Measurements from ENCODE around the gene RCBTB2. TPM values are rescaled to one million over a fixed set of nuclear protein-coding genes. Genes with fewer than 3 reads are reported as not detected.
"Not testable (repeated sequence)": the region's sequence is repeated elsewhere in the genome, so short reads cannot be mapped to it uniquely, and the experiment has no call there.

RCBTB2 gene
- polyA plus RNA-seq, 3 donors = 55.5 to 100 (median 64.4) TPM

- no peaks in the 10 kb centered on the region for H3K9me3 Mint-ChIP-seq
- no peak for DNase-seq
- peaks cover 56% of the 10 kb centered on the region for H3K4me1 Mint-ChIP-seq
- Histone ChIP-seq H2AFZ (ENCODE audit: insufficient read depth, low read depth, low read length, poor library complexity, severe bottlenecking) (no peak overlapping the region), H4K20me1 (ENCODE audit: insufficient read depth, low read length) (no peaks in the 10 kb centered on the region), H3K4me1 (ENCODE audit: control insufficient read depth in 1 of 2, insufficient read depth in 2 of 2, low read length in 2 of 2) (peaks cover 60% of the 10 kb centered on the region in 2 donors), H3K36me3 (replicated peaks in 1 of 2; ENCODE audit: control insufficient read depth in 1 of 2, insufficient read depth in 2 of 2, low read length in 2 of 2) (no peaks in the 10 kb centered on the region), H3K79me2 (ENCODE audit: insufficient read depth, low read length) (no peaks in the 10 kb centered on the region), H3K4me2 (replicated peaks; ENCODE audit: extremely low read depth, low read length, poor library complexity, severe bottlenecking) (no peak overlapping the region), H3K4me3 (replicated peaks in 1 of 3; ENCODE audit: low read depth in 2 of 3, low read length in 3 of 3) (no peak overlapping the region), H3K9ac (ENCODE audit: insufficient read depth, low read length, poor library complexity, severe bottlenecking) (no peak overlapping the region), H3K9me3 (replicated peaks in 1 of 2; ENCODE audit: control insufficient read depth in 1 of 2, insufficient read depth in 1 of 2, low read length in 2 of 2) (no peaks in the 10 kb centered on the region), H3K27ac (ENCODE audit: low read depth in 1 of 2, low read length in 2 of 2) (no peak overlapping the region), H3K27me3 (ENCODE audit: control insufficient read depth in 2 of 2, insufficient read depth in 2 of 2, low read length in 2 of 2) (no peaks in the 10 kb centered on the region)
- peaks cover 0 to 3% (median 0%) of the 10 kb centered on the region in 3 donors for H3K27me3 Mint-ChIP-seq (ENCODE audit: low read depth in 3 of 3)
- no peak overlapping the region for H3K4me3 Mint-ChIP-seq
- peak overlapping the region in 1 of 7 donors; percentile 50 for H3K27ac Mint-ChIP-seq
- WGBS (ENCODE audit: insufficient coverage) = 95% methylated on average over 3 of the region's 6 CpGs
- intact Hi-C loops (cut with micrococcal nuclease) = loop anchor here (2.0 to 5.0 kb wide), 2 partner anchors 246 to 249 kb away; no protein-coding TSS in a partner anchor
- peaks cover 0 to 2% of the 10 kb centered on the region in 2 donors for H3K36me3 Mint-ChIP-seq
- no peak for TF ChIP-seq CTCF (IDR thresholded peaks at IDR 0.05)
Observed at GRCh38 chr13:48580896-48581295, 48.0 kb upstream of the RCBTB2 start.

- WGBS (ENCODE audit: insufficient coverage) = 98% methylated on average over 4 of the region's 8 CpGs
- Histone ChIP-seq H3K27ac (ENCODE audit: low read depth in 1 of 2, low read length in 2 of 2) (peak overlapping the region in 1 of 2 donors; percentile 96), H3K4me1 (ENCODE audit: control insufficient read depth in 1 of 2, insufficient read depth in 2 of 2, low read length in 2 of 2) (peaks cover 62 to 63% of the 10 kb centered on the region in 2 donors), H4K20me1 (ENCODE audit: insufficient read depth, low read length) (no peaks in the 10 kb centered on the region), H2AFZ (ENCODE audit: insufficient read depth, low read depth, low read length, poor library complexity, severe bottlenecking) (no peak overlapping the region), H3K9ac (ENCODE audit: insufficient read depth, low read length, poor library complexity, severe bottlenecking) (no peak overlapping the region), H3K4me2 (replicated peaks; ENCODE audit: extremely low read depth, low read length, poor library complexity, severe bottlenecking) (no peak overlapping the region), H3K36me3 (replicated peaks in 1 of 2; ENCODE audit: control insufficient read depth in 1 of 2, insufficient read depth in 2 of 2, low read length in 2 of 2) (no peaks in the 10 kb centered on the region), H3K27me3 (ENCODE audit: control insufficient read depth in 2 of 2, insufficient read depth in 2 of 2, low read length in 2 of 2) (no peaks in the 10 kb centered on the region), H3K79me2 (ENCODE audit: insufficient read depth, low read length) (no peaks in the 10 kb centered on the region), H3K9me3 (replicated peaks in 1 of 2; ENCODE audit: control insufficient read depth in 1 of 2, insufficient read depth in 1 of 2, low read length in 2 of 2) (no peaks in the 10 kb centered on the region), H3K4me3 (replicated peaks in 1 of 3; ENCODE audit: low read depth in 2 of 3, low read length in 3 of 3) (no peak overlapping the region)
- Mint-ChIP-seq H3K9me3 (no peaks in the 10 kb centered on the region), H3K27ac (peak overlapping the region in 6 of 7 donors; percentile 20 to 87 (median 51)), H3K36me3 (peaks cover 0 to 2% of the 10 kb centered on the region in 2 donors), H3K4me1 (peaks cover 57% of the 10 kb centered on the region), H3K27me3 (ENCODE audit: low read depth in 3 of 3) (peaks cover 0 to 3% (median 0%) of the 10 kb centered on the region in 3 donors), H3K4me3 (no peak overlapping the region)
- DNase-seq = peak in 2 of 3 donors; percentile 63 to 84
- intact Hi-C loops (cut with micrococcal nuclease) = loop anchor here (2.0 to 5.0 kb wide), 2 partner anchors 245 to 248 kb away; no protein-coding TSS in a partner anchor
- peak; percentile 84 for TF ChIP-seq CTCF (IDR thresholded peaks at IDR 0.05)
Observed at GRCh38 chr13:48580185-48580803, 47.4 kb upstream of the RCBTB2 start.

- H3K36me3 ChIP-seq (replicated peaks in 1 of 2; ENCODE audit: control insufficient read depth in 1 of 2, insufficient read depth in 2 of 2, low read length in 2 of 2); H3K9me3 Mint-ChIP-seq; H3K79me2 ChIP-seq (ENCODE audit: insufficient read depth, low read length); H3K27me3 Mint-ChIP-seq (ENCODE audit: low read depth in 3 of 3); H3K9ac ChIP-seq (ENCODE audit: insufficient read depth, low read length, poor library complexity, severe bottlenecking); H3K36me3 Mint-ChIP-seq; H3K27me3 ChIP-seq (ENCODE audit: control insufficient read depth in 2 of 2, insufficient read depth in 2 of 2, low read length in 2 of 2); H4K20me1 ChIP-seq (ENCODE audit: insufficient read depth, low read length); DNase-seq; H3K9me3 ChIP-seq (replicated peaks in 1 of 2; ENCODE audit: control insufficient read depth in 1 of 2, insufficient read depth in 1 of 2, low read length in 2 of 2); H2AFZ ChIP-seq (ENCODE audit: insufficient read depth, low read depth, low read length, poor library complexity, severe bottlenecking); H3K4me3 Mint-ChIP-seq: not testable (repeated sequence)
- Histone ChIP-seq H3K4me2 (replicated peaks; ENCODE audit: extremely low read depth, low read length, poor library complexity, severe bottlenecking) (peak overlapping the region; percentile 20), H3K4me3 (replicated peaks in 1 of 3; ENCODE audit: low read depth in 2 of 3, low read length in 3 of 3) (peak overlapping the region in 1 of 3 experiments; percentile 27), H3K27ac (ENCODE audit: low read depth in 1 of 2, low read length in 2 of 2) (peak overlapping the region; percentile 68 to 96), H3K4me1 (ENCODE audit: control insufficient read depth in 1 of 2, insufficient read depth in 2 of 2, low read length in 2 of 2) (peaks cover 62 to 63% of the 10 kb centered on the region in 2 donors)
- WGBS (ENCODE audit: insufficient coverage) = no CpG with 5 or more reads among the region's 1 CpG
- peaks cover 58% of the 10 kb centered on the region for H3K4me1 Mint-ChIP-seq
- intact Hi-C loops (cut with micrococcal nuclease) = loop anchor here (2.0 to 10.0 kb wide), 7 partner anchors 48 to 435 kb away; partner anchors contain the start of gene RCBTB2 (in 1 of the 2)
- peak overlapping the region; percentile 87 to 96 (median 94) for H3K27ac Mint-ChIP-seq
Observed at GRCh38 chr13:48579919-48580180, 47.0 kb upstream of the RCBTB2 start.
